HCT116 (cell line): ENCODE data around the gene TNS3.

ENCODE experiments used
- ATF3 ChIP-seq: IDR thresholded peaks from 2 replicates; pipeline ENCODE4 v1.6.1; 2012
- CBX3 ChIP-seq: IDR thresholded peaks from 2 replicates; pipeline ENCODE4 v1.6.1; 2012; ENCODE audit warnings: low read depth
- CTCF ChIP-seq, 3 experiments: fragments of 200-600 bp in 1 of 3; sonication (generic) in 1 of 3; IDR thresholded peaks in 2 of 3; conservative IDR thresholded peaks in 1 of 3; 2 replicates each; pipeline ENCODE4 v1.5.1; 2012 to 2017; ENCODE audit warnings: low read depth in 2 of 3, low read length in 2 of 3, antibody characterized with exemption in 1 of 3, borderline replicate concordance in 1 of 3, control low read depth in 1 of 3, mild to moderate bottlenecking in 1 of 3, mixed read lengths in 1 of 3, mixed run types in 1 of 3, moderate library complexity in 1 of 3; ENCODE audit not compliant: insufficient read depth in 1 of 3
- MAX ChIP-seq: IDR thresholded peaks from 2 replicates; pipeline ENCODE4 v1.6.1; 2012
- POLR2A ChIP-seq: IDR thresholded peaks from 2 replicates; pipeline ENCODE4 v1.7.0; 2011; ENCODE audit warnings: borderline replicate concordance; ENCODE audit not compliant: insufficient read depth, insufficient read length; ENCODE audit errors: extremely low read depth
- POLR2AphosphoS5 ChIP-seq: IDR thresholded peaks from 2 replicates; pipeline ENCODE4 v1.6.1; 2011; ENCODE audit warnings: mild to moderate bottlenecking, low read depth, low read length, moderate library complexity
- SRF ChIP-seq: IDR thresholded peaks from 2 replicates; pipeline ENCODE4 v1.6.1; 2012; ENCODE audit warnings: low read depth
- TCF7L2 ChIP-seq: IDR thresholded peaks from 2 replicates; pipeline ENCODE4 v1.7.0; 2011; ENCODE audit warnings: borderline replicate concordance, inconsistent platforms; ENCODE audit not compliant: insufficient read depth, insufficient read length; ENCODE audit errors: extremely low read depth

- no peak for TF ChIP-seq SRF
- TF ChIP-seq ATF3 = no peak
- no peak for TF ChIP-seq CBX3
- TF ChIP-seq POLR2A = no peak
- TF ChIP-seq CTCF (IDR thresholded peaks at IDR 0.05 in 2 of 3, conservative IDR thresholded peaks at IDR 0.05 in 1 of 3; ENCODE audit: borderline replicate concordance in 1 of 3, insufficient read depth in 1 of 3, low read depth in 2 of 3, low read length in 2 of 3) = no peak
- TF ChIP-seq MAX = no peak
- no peak for TF ChIP-seq POLR2AphosphoS5
- TF ChIP-seq TCF7L2 = no peak
Measured at GRCh38 chr7:47358357-47358756, 223.6 kb downstream of the TNS3 start.
